HS-27A (cell line): ENCODE results near the gene PPM1L.

Experiments
- DNase-seq: peaks from one replicate; pipeline ENCODE4 v3.0.0-alpha.2; 2012; ENCODE audit warnings: low read depth, missing footprints

Gene PPM1L

DNA sequence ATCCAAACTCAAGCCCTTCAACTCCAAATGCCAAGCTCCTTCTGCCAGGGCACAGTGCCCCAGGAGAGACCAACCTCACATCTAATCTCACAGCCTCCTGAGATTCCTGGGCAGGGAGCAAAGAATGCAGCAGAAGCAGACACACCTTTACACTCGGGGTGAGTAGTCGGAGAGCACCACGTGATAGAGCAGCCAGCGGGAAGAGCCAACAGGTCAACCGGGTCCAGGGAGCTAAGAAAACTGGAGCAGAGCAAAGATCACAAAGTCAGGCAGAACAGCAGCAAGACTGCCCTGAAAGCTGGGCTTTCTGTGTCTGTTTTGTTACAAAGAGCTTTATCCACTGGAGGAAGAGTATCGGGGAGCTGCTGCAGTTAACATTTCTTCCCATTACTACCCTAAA lies 345.0 kb downstream of the PPM1L start:
- DNase-seq = no peak

GRCh38 chr3:161101609-161102008 lies 345.6 kb downstream of the PPM1L start:
- no peak for DNase-seq

DNA sequence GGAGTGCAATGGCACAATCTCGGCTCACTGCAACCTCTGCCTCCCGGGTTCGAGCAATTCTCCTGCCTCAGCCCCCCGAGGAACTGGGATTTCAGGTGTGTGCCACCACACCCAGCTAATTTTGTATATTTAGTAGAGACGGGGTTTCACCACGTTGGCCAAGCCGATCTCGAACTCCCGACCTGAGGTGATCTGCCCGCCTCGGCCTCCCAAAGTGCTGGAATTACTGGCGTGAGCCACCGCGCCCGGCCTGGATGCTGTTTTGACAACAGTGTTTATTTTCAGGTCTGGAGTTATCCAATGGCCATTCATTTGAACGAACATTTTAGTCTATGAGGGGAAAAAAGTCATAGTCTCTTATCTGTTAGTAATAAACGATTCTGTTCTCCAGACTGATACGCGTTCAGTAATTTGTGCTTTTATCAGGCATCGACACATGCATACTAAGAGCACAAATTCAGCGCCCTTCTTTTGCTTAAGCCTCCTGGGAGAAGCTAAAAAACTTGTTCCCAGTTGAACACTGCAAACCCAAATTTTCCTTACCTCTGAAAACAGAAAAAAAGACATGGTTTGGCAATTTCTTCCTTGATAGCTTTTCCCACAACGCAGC lies 347.9 kb downstream of the PPM1L start:
- no peak for DNase-seq

DNA sequence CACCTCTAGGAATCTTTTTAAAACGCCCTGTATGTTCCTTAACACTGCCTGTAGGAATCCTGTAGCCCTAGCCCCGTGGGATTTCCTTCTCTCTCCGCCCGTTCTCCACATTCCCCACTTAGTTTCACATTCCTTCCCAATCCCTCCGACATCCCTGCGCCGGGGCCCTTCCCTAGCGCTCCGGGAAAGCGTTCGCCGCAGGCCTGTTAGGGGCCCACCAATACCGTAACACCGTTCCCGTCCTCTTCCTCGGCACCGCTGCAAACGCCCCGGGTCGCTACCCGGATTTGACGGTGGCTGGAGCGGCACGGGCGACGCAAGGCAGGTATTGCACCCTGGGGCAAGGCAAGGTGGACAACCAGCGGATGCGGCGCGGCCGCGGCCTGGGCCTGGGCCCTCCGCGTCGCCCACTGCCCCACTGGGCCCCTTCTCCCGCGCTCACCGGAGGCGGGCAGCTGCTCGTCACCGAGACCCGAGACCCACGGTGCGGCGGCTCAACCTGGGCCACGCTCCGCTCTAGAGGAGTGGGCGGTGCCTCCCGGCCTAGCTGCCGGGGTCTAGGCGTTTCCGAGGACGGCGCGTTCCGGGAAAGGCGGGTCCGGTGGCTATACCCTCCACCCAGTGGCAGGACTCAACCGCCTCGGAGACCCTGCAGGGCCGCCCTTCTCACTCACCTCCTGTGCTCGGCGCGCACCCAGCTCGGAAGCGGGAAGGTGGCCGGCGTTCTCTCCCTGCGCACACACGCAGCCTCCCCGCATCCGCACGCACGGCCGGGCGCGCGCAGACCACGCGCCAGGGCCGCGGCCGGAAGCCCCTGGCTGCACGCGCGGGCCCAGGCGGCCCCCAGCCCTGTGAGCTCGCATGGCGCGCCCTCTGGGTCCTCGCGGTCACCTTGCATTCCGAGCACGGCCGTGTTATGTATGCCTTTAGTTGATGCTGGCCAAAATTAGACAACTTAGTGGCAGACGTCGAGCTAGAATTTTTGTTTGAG lies 348.8 kb downstream of the PPM1L start, which contains the start of gene B3GALNT1:
Gene B3GALNT1, minus strand, starts transcription at position 789 of the 991 bp plus-strand sequence. CDS start 18,595 bp downstream, outside the sequence.
- no peak for DNase-seq

- no peak for DNase-seq
Observed at GRCh38 chr3:161107311-161107710, 351.3 kb downstream of the PPM1L start.

DNA sequence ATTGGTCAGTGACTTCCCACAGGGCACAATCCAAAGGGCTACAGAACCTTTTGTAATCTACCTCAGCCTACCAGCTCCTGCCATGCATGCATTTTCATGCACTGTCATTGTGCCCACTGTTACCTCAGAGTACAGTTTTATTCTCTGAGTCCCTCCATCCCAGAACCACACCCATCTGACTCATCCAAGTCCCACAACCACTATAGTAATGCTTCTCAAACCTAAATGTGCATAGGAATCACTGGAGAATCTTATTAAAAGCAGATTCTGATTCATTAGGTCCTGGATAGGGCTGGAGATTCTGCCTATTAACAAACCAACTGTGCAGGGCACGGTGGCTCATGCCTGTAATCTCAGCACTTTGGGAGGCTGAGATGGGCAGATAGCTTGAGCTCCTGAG lies 352.8 kb downstream of the PPM1L start:
- DNase-seq = peak; percentile 3

DNA sequence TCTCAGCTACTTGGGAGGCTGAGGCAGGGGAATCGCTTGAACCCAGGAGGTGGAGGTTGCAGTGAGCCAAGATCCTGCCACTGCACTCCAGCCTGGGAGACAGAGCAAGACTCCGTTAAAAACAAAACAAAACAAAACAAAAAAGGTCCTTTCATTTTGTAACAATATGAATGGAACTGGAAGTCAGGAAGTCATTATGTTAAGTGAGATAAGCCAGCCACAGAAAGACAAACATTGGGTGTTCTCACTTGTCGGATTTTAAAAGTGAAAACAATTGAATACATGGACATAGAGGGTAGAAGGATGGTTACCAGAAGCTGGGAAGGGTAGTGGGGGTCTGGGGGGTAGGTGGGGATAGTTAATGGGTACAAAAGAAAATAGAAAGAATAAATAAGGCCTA lies 361.6 kb downstream of the PPM1L start:
- DNase-seq = no peak

- no peak for DNase-seq
Observed at GRCh38 chr3:161126495-161126894, 370.5 kb downstream of the PPM1L start.
